Aorta (tissue), 5 donors: Measurements from ENCODE around the gene PCNX2. TPM values are rescaled to one million over a fixed set of nuclear protein-coding genes. Genes with fewer than 3 reads are reported as not detected.

ENCODE experiments used
- ATAC-seq: fragments of 200-7000 bp; cut with Tn5 transposase; one replicate; pipeline ENCODE4 v1.9.1; 2022; ENCODE audit warnings: moderate library complexity; ENCODE audit not compliant: low FRiP score
- DNase-seq, 2 donors: peaks; one replicate each; pipeline ENCODE4 v3.0.0-alpha.2; 2020
- H3K27ac ChIP-seq, 2 donors: one replicate each; pipeline ENCODE4 v1.5.1; 2013; ENCODE audit warnings: low read length in 2 of 2, mild to moderate bottlenecking in 2 of 2, moderate library complexity in 2 of 2, control low read depth in 1 of 2, inconsistent platforms in 1 of 2, low read depth in 1 of 2
- H3K27me3 ChIP-seq, 2 donors: one replicate each; pipeline ENCODE4 v1.6.1; 2013; ENCODE audit warnings: control low read depth in 1 of 2, low read length in 1 of 2, mild to moderate bottlenecking in 1 of 2, moderate library complexity in 1 of 2; ENCODE audit not compliant: insufficient read depth in 2 of 2, control insufficient read depth in 1 of 2
- H3K36me3 ChIP-seq, 2 donors: one replicate each; pipeline ENCODE4 v1.6.1; 2013; ENCODE audit warnings: control low read depth in 1 of 2, low read length in 1 of 2, mild to moderate bottlenecking in 1 of 2; ENCODE audit not compliant: insufficient read depth in 2 of 2, control insufficient read depth in 1 of 2
- H3K4me1 ChIP-seq, 2 donors: one replicate each; pipeline ENCODE4 v1.6.1; 2013; ENCODE audit warnings: low read length in 2 of 2, control low read depth in 1 of 2, mild to moderate bottlenecking in 1 of 2, moderate library complexity in 1 of 2; ENCODE audit not compliant: insufficient read depth in 2 of 2, control insufficient read depth in 1 of 2
- H3K4me3 ChIP-seq, 2 donors: one replicate each; pipeline ENCODE4 v1.5.1; 2013; ENCODE audit warnings: low read length in 2 of 2, control low read depth in 1 of 2, mild to moderate bottlenecking in 1 of 2
- H3K9me3 ChIP-seq: one replicate; pipeline ENCODE4 v1.6.1; 2013; ENCODE audit warnings: mild to moderate bottlenecking, low read length; ENCODE audit not compliant: control insufficient read depth
- WGBS, 2 donors: extraction: QIAGEN DNeasy Blood & Tissue Kit; methylation state at CpG; one replicate each; pipeline ENCODE4 v1.1.7; 2013; 5-methylcytosine and 5-hydroxymethylcytosine counted together
- intact Hi-C, 2 donors: fragments of 100-400 bp; cut with DNase I; formaldehyde crosslinking; loops; one replicate each; pipeline versions ENCODE4 v1.14.2 to v1.15.0; 2022
- polyA plus RNA-seq, 2 donors: library from polyadenylated mRNA; stranded (reverse); fragments of 200-250 nt; gene quantifications; one replicate each; pipeline ENCODE4 v1.2.3, GENCODE V29; 2013
- total RNA-seq, 2 donors: library from RNA; stranded (reverse); fragmentation: NEBNext Ultra II Directional; extraction: Animal tissue kit (Norgen Biotek cat#: 25700); gene quantifications; one replicate each; pipeline ENCODE4 v1.2.1, GENCODE V29; 2021
- donor health status: healthy with polysubstance abuse.
- donor health status: Bipolar disorder and iron deficiency.
- donor health status: DM: no; HTN: no; CAD: no.
- donor health status: DM: no; HTN: no; CAD: no.
- donor health status: DM: yes; HTN: yes; CAD: no.

Gene PCNX2
- total and polyA plus RNA-seq, 4 donors: 0.38 to 27.2 (median 20.1) TPM

GRCh38 chr1:232951605-232952004 lies 343.9 kb downstream of the PCNX2 start:
- peak overlapping the region in 1 of 2 donors; percentile 67 for H3K4me3 ChIP-seq
- ATAC-seq: no peak
- no peaks in the 10 kb centered on the region for H3K4me1 ChIP-seq
- no peak for DNase-seq
- no peak overlapping the region for H3K27ac ChIP-seq
- H3K27me3 ChIP-seq: no peaks in the 10 kb centered on the region
- intact Hi-C loops: loop anchor here in 1 of 2 donors (5.0 to 10.0 kb wide), 2 partner anchors 184 to 317 kb away; partner anchors contain the start of gene SIPA1L2
- no peaks in the 10 kb centered on the region for H3K36me3 ChIP-seq
- no peaks in the 10 kb centered on the region for H3K9me3 ChIP-seq
- WGBS, 2 donors: 44 to 60% methylated on average over 1 of the region's 1 CpG

GRCh38 chr1:232951180-232951579 lies 344.3 kb downstream of the PCNX2 start:
- intact Hi-C loops: loop anchor here in 1 of 2 donors (5.0 to 10.0 kb wide), 2 partner anchors 184 to 316 kb away; partner anchors contain the start of gene SIPA1L2
- Histone ChIP-seq H3K4me3 (peak overlapping the region; percentile 67 to 73), H3K27ac (no peak overlapping the region), H3K9me3 (no peaks in the 10 kb centered on the region), H3K4me1 (no peaks in the 10 kb centered on the region), H3K27me3 (no peaks in the 10 kb centered on the region), H3K36me3 (no peaks in the 10 kb centered on the region)
- ATAC-seq: no peak
- 20 to 31% methylated on average over 5 of the region's 5 CpGs for WGBS, 2 donors
- no peak for DNase-seq

DNA sequence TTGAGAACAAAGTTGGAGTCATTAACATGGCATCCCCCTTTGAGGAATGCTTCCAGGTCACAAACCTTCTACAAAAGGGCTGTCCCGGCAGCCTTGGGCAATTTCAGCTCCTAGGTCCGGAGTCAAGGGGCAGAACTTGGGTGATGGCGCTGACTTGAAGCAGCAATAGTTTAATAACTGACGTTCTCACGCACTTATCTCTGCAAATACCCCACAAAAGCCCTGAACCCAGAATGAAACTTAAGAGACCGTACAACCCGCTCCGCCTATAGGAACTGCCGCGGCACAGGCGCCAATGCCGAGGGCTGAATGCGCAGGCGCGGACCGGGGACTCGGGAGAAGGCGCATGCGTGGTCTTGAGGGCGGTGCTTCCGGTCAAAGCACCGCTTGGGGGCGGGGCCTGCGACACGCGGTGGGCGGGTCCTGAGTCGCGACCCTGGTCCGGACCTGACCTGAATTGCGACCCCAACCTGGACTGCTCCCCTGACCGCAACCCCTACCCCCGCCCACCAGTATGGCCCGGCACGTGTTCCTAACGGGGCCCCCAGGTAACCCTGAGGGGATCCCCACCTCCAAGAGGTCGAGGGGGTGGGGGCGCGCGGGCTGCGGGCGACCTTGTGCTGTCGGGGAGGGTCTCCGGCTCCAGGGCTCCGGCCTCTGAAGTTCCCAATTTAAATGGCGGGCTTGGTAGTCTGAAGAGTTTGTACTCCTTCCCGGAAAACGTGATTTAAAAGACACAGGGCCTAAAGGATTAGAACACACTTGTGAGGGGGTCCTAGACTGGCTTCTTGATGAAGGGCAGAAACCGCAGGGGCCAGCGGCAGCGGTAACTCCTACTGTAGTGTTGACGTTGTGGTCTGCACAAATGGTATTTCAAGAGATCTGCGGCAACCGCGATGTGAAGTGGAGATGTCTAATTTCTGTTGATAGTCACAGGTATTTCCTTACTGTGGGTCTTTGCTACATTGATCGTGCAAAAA lies 345.0 kb downstream of the PCNX2 start, which contains the start of gene NTPCR:
NTPCR (plus strand) TSS at position 415 of the 980 bp plus-strand sequence; CDS start at position 515, 100 bp downstream.
- Histone ChIP-seq H3K27me3 (no peaks in the 10 kb centered on the region), H3K4me3 (peak within 1 kb of the TSS; percentile 67 to 73), H3K36me3 (no peaks in the 10 kb centered on the region), H3K9me3 (no peaks in the 10 kb centered on the region), H3K4me1 (no peaks in the 10 kb centered on the region), H3K27ac (peak within 1 kb of the TSS in 1 of 2 donors; percentile 34)
- peak; percentile 95 to 99 for DNase-seq
- intact Hi-C loops: loop anchor here in 1 of 2 donors (5.0 to 10.0 kb wide), 2 partner anchors 183 to 316 kb away; partner anchors contain the start of gene SIPA1L2
- ATAC-seq: peak; percentile 96
- 0 to 1% methylated on average over 55 to 56 of the region's 56 CpGs for WGBS, 2 donors

DNA sequence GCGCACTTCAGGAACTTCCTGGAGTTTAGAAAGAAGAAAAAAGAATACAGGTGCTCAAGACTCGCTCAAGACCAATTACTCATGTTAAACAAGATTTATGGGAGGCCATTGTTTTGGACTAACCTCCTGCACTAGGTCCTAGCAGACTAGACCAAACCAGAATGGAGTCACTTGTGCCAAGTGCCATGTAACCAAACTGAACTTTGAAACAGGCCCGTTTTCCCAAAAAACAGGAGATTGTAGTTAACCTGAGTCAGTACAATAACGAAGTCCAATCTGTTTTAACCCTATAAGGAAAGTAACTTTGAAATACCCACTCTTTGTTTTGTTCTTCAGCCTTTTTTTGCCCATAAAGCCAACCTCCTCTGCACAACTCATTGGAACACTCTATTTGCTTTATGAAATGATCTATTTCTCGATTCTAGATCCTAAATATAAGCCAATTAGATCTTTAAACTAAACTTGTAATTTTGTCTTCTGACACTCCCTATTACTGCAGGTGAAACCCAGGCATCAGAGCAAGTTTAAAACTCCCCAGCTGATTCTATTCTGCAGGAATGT lies 345.8 kb downstream of the PCNX2 start:
- DNase-seq: no peak
- H3K27ac ChIP-seq: no peak overlapping the region
- H3K4me3 ChIP-seq: peak overlapping the region; percentile 67 to 71
- intact Hi-C loops: loop anchor here (5.0 to 10.0 kb wide), 2 partner anchors 182 to 315 kb away; partner anchors contain the start of gene SIPA1L2 (in 2 of the 2)
- H3K36me3 ChIP-seq: no peaks in the 10 kb centered on the region
- H3K4me1 ChIP-seq: no peaks in the 10 kb centered on the region
- no peaks in the 10 kb centered on the region for H3K9me3 ChIP-seq
- no peaks in the 10 kb centered on the region for H3K27me3 ChIP-seq
- ATAC-seq: no peak
- WGBS, 2 donors: 91 to 92% methylated on average over 5 of the region's 5 CpGs

DNA sequence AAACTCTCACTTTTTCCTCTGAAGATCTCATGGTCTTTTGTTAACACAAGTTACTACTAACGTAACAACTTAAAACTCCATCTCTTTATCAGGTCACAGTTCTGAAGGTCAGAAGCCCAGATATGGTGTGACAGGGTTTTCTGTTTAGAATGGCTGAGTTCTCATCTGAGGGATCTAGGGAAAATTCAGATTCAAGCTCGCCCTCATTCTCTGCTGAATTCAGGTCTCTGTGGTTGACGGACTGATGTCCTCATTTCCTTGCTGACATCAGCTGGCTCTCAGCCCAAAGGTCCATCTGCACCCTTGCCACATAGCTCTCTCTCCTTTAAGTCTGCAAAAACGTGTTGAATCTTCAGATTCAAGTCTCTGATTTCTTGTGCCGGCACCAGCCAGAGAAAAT lies 351.2 kb downstream of the PCNX2 start:
- H3K9me3 ChIP-seq: peaks cover 5% of the 10 kb centered on the region
- DNase-seq (no peak), ATAC-seq (no peak)
- no peak overlapping the region for H3K27ac ChIP-seq
- H3K4me3 ChIP-seq: no peak overlapping the region
- intact Hi-C loops: loop anchor here in 1 of 2 donors (10.0 kb wide), 1 partner anchor 310 kb away; the partner anchor contains the start of gene SIPA1L2
- WGBS, 2 donors: 71 to 75% methylated on average over 5 of the region's 5 CpGs
- H3K4me1 ChIP-seq: no peaks in the 10 kb centered on the region
- no peaks in the 10 kb centered on the region for H3K36me3 ChIP-seq
- peaks cover 0 to 6% of the 10 kb centered on the region in 2 donors for H3K27me3 ChIP-seq

GRCh38 chr1:232943679-232944252 lies 351.8 kb downstream of the PCNX2 start:
- no peaks in the 10 kb centered on the region for H3K36me3 ChIP-seq
- peaks cover 5% of the 10 kb centered on the region for H3K9me3 ChIP-seq
- H3K4me3 ChIP-seq: no peak overlapping the region
- ATAC-seq: no peak
- intact Hi-C loops: loop anchor here in 1 of 2 donors (10.0 kb wide), 1 partner anchor 309 kb away; the partner anchor contains the start of gene SIPA1L2
- DNase-seq: no peak
- no peak overlapping the region for H3K27ac ChIP-seq
- 32 to 35% methylated on average over 9 of the region's 9 CpGs for WGBS, 2 donors
- no peaks in the 10 kb centered on the region for H3K4me1 ChIP-seq
- peaks cover 0 to 6% of the 10 kb centered on the region in 2 donors for H3K27me3 ChIP-seq

DNA sequence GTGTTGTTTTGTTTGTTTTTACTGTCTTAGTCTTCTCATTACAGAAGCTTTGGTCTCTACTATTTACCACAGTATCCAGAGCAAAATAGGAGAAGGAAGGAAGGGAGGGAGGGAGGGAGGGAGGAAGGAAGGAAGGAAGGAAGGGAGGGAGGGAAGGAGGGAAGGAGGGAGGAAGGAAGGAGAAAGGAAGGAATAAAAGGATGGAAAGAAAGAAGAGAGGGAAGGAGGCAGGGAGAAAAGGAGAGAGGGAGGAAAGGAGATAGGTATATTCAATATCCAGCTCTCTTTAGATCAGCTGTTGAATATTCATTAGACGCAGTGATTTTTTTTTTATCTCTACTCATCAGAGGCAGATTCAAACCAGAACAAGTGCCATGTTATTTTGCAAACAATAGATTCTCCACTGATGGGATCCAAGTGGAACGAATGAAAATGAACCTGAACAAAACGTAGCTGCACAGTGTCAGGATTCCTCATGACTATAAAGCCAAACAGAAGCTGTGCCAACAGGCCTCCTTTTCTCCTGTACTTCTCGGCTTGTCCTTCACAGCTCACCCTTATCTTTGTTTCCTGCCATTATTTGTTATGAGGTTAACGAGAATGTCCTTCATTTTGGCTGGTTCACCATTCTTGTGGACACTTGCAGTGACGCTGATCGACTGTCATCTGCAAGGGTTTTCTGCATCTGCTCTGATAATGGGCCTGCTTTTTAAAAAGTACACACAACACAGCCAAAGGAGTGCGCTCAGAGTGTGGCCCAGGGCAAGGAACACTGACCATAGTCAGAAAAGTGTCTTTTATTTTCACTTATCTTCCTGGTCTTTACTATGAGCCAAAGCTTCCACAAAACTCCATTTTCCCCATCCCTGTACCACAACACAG lies 352.9 kb downstream of the PCNX2 start:
- ATAC-seq (no peak), DNase-seq (no peak)
- no peak overlapping the region for H3K4me3 ChIP-seq
- H3K27me3 ChIP-seq: peaks cover 0 to 6% of the 10 kb centered on the region in 2 donors
- peaks cover 5% of the 10 kb centered on the region for H3K9me3 ChIP-seq
- no peak overlapping the region for H3K27ac ChIP-seq
- no peaks in the 10 kb centered on the region for H3K36me3 ChIP-seq
- no peaks in the 10 kb centered on the region for H3K4me1 ChIP-seq
- WGBS, 2 donors: 74 to 79% methylated on average over 8 of the region's 8 CpGs
- intact Hi-C loops: loop anchor here in 1 of 2 donors (10.0 kb wide), 1 partner anchor 308 kb away; the partner anchor contains the start of gene SIPA1L2
